Astrocyte of the spinal cord (primary cell): Measurements from ENCODE around the gene PIEZO1.

Experiments used
- DNase-seq: peaks from one replicate; pipeline ENCODE4 v3.0.0; 2011; ENCODE audit warnings: low read depth, low spot score
- H3K4me3 ChIP-seq: 2 replicates; pipeline ENCODE4 v1.5.1; 2011; ENCODE audit warnings: low read depth, mild to moderate bottlenecking, low read length, moderate library complexity
- CTCF ChIP-seq: IDR thresholded peaks from 2 replicates; pipeline ENCODE4 v1.5.1; 2012; ENCODE audit warnings: low read depth, mild to moderate bottlenecking, low read length, inconsistent platforms
- in situ Hi-C: cut with HindIII; loops from 2 replicates; pipeline ENCODE4 v1.10.0; 2017; ENCODE audit warnings: low sequenced_read_pairs

PIEZO1 gene

GRCh38 chr16:88719933-88720296 lies 65.1 kb downstream of the PIEZO1 start:
- H3K4me3 ChIP-seq: no peak overlapping the region
- TF ChIP-seq CTCF: no peak
- in situ Hi-C loops: no loop called here
- no peak for DNase-seq

GRCh38 chr16:88719267-88719932 lies 65.6 kb downstream of the PIEZO1 start:
- in situ Hi-C loops: no loop called here
- DNase-seq: no peak
- H3K4me3 ChIP-seq: no peak overlapping the region
- no peak for TF ChIP-seq CTCF

GRCh38 chr16:88718178-88718577 lies 66.8 kb downstream of the PIEZO1 start:
- no peak for DNase-seq
- in situ Hi-C loops: no loop called here
- H3K4me3 ChIP-seq: no peak overlapping the region
- no peak for TF ChIP-seq CTCF

GRCh38 chr16:88716601-88717001 lies 68.4 kb downstream of the PIEZO1 start:
- DNase-seq: no peak
- no peak for TF ChIP-seq CTCF
- H3K4me3 ChIP-seq: no peak overlapping the region
- in situ Hi-C loops: no loop called here

GRCh38 chr16:88716201-88716600 lies 68.8 kb downstream of the PIEZO1 start:
- in situ Hi-C loops: no loop called here
- no peak for DNase-seq
- no peak overlapping the region for H3K4me3 ChIP-seq
- no peak for TF ChIP-seq CTCF

GRCh38 chr16:88715312-88716190 lies 69.5 kb downstream of the PIEZO1 start:
- no peak for DNase-seq
- no peak overlapping the region for H3K4me3 ChIP-seq
- no peak for TF ChIP-seq CTCF
- in situ Hi-C loops: no loop called here
